H9 (cell line): ENCODE results near the gene IREB2. TPM values are rescaled to one million over a fixed set of nuclear protein-coding genes. Genes with fewer than 3 reads are reported as not detected.

Experiments
- DNase-seq: peaks from one replicate; pipeline ENCODE4 v3.0.0-alpha.2; 2017
- H2AFZ ChIP-seq: one replicate; pipeline ENCODE4 v1.6.1; 2013; ENCODE audit warnings: mild to moderate bottlenecking, low read length, control low read depth, moderate library complexity
- H2AK5ac ChIP-seq: 2 replicates; pipeline ENCODE4 v1.6.1; 2013; ENCODE audit warnings: low read length, control low read depth, mixed read lengths; ENCODE audit not compliant: insufficient read length
- H2BK120ac ChIP-seq: one replicate; pipeline ENCODE4 v1.6.1; 2013; ENCODE audit warnings: low read depth, mild to moderate bottlenecking, low read length, control low read depth, inconsistent platforms; ENCODE audit not compliant: poor library complexity, severe bottlenecking
- H2BK12ac ChIP-seq: 2 replicates; pipeline ENCODE4 v1.6.1; 2013; ENCODE audit warnings: low read length, control low read depth, mixed read lengths, low read depth; ENCODE audit not compliant: insufficient read length
- H2BK15ac ChIP-seq: 2 replicates; pipeline ENCODE4 v1.6.1; 2013; ENCODE audit warnings: low read depth, low read length, control low read depth
- H2BK20ac ChIP-seq: one replicate; pipeline ENCODE4 v1.6.1; 2013; ENCODE audit warnings: low read depth, mild to moderate bottlenecking, low read length, control low read depth, inconsistent platforms; ENCODE audit not compliant: poor library complexity, severe bottlenecking
- H2BK5ac ChIP-seq: 2 replicates; pipeline ENCODE4 v1.6.1; 2013; ENCODE audit warnings: low read length, control low read depth, mixed read lengths; ENCODE audit not compliant: insufficient read length
- H3K14ac ChIP-seq: 2 replicates; pipeline ENCODE4 v1.6.1; 2013; ENCODE audit warnings: low read length, control low read depth; ENCODE audit not compliant: insufficient read depth
- H3K18ac ChIP-seq: 2 replicates; pipeline ENCODE4 v1.6.1; 2013; ENCODE audit warnings: low read depth, mild to moderate bottlenecking, mixed read lengths, low read length, control low read depth; ENCODE audit not compliant: insufficient read length
- H3K23ac ChIP-seq: 2 replicates; pipeline ENCODE4 v1.6.1; 2013; ENCODE audit warnings: low read length, control low read depth, mixed read lengths, low read depth; ENCODE audit not compliant: insufficient read length
- H3K23me2 ChIP-seq: 2 replicates; pipeline ENCODE4 v1.6.1; 2013; ENCODE audit warnings: low read depth, mild to moderate bottlenecking, mixed read lengths, low read length, control low read depth; ENCODE audit not compliant: insufficient read length, poor library complexity, severe bottlenecking
- H3K27ac ChIP-seq: 2 replicates; pipeline ENCODE4 v1.5.1; 2013; ENCODE audit warnings: low read length, control low read depth, mixed read lengths, low read depth; ENCODE audit not compliant: insufficient read length
- H3K27me3 ChIP-seq: 2 replicates; pipeline ENCODE4 v1.6.1; 2013; ENCODE audit warnings: low read length, control low read depth, inconsistent platforms; ENCODE audit not compliant: insufficient read depth
- H3K4ac ChIP-seq: 2 replicates; pipeline ENCODE4 v1.6.1; 2013; ENCODE audit warnings: low read depth, mild to moderate bottlenecking, control low read depth, inconsistent platforms, low read length, moderate library complexity
- H3K4me1 ChIP-seq: 2 replicates; pipeline ENCODE4 v1.6.1; 2013; ENCODE audit warnings: low read length, control low read depth, inconsistent platforms; ENCODE audit not compliant: insufficient read depth
- H3K4me2 ChIP-seq: 2 replicates; pipeline ENCODE4 v1.6.1; 2013; ENCODE audit warnings: low read length, control low read depth, mixed read lengths; ENCODE audit not compliant: insufficient read length, insufficient read depth
- H3K56ac ChIP-seq: 2 replicates; pipeline ENCODE4 v1.6.1; 2013; ENCODE audit warnings: low read depth, mild to moderate bottlenecking, mixed read lengths, low read length, control low read depth; ENCODE audit not compliant: insufficient read length
- H3K79me1 ChIP-seq: 2 replicates; pipeline ENCODE4 v1.6.1; 2013; ENCODE audit warnings: low read depth, mild to moderate bottlenecking, moderate library complexity, low read length, control low read depth, inconsistent platforms; ENCODE audit not compliant: insufficient read depth, poor library complexity, severe bottlenecking
- H3K79me2 ChIP-seq: 2 replicates; pipeline ENCODE4 v1.6.1; 2013; ENCODE audit warnings: low read length, control low read depth, inconsistent platforms; ENCODE audit not compliant: insufficient read depth
- H3K9ac ChIP-seq: 2 replicates; pipeline ENCODE4 v1.6.1; 2013; ENCODE audit warnings: low read length, control low read depth, mixed read lengths; ENCODE audit not compliant: insufficient read length; ENCODE audit errors: extremely low read depth
- H3K9me3 ChIP-seq: one replicate; pipeline ENCODE4 v1.6.1; 2013; ENCODE audit warnings: low read depth, low read length, inconsistent platforms; ENCODE audit not compliant: control insufficient read depth
- H3T11ph ChIP-seq: one replicate; pipeline ENCODE4 v1.6.1; 2013; ENCODE audit warnings: mild to moderate bottlenecking, low read length, control low read depth, inconsistent platforms
- H4K20me1 ChIP-seq: one replicate; pipeline ENCODE4 v1.6.1; 2013; ENCODE audit not compliant: control insufficient read depth, insufficient read length, insufficient read depth
- H4K5ac ChIP-seq: 2 replicates; pipeline ENCODE4 v1.6.1; 2013; ENCODE audit warnings: low read depth, mild to moderate bottlenecking, mixed read lengths, low read length, control low read depth; ENCODE audit not compliant: insufficient read length
- H4K8ac ChIP-seq: replicated peaks from 2 replicates; pipeline ENCODE4 v1.6.1; 2013; ENCODE audit warnings: low read length, control low read depth, mixed read lengths, low read depth; ENCODE audit not compliant: insufficient read length
- H4K91ac ChIP-seq: 2 replicates; pipeline ENCODE4 v1.6.1; 2013; ENCODE audit warnings: low read depth, mild to moderate bottlenecking, moderate library complexity, mixed read lengths, low read length, control low read depth; ENCODE audit not compliant: insufficient read length
- H3K27ac Mint-ChIP-seq, 3 experiments: 2 replicates in 2 of 3; 3 replicates in 1 of 3; pipeline ENCODE4 v1.8.0; 2020 to 2021; ENCODE audit warnings: mixed read lengths in 3 of 3, mild to moderate bottlenecking in 1 of 3, moderate library complexity in 1 of 3
- H3K27me3 Mint-ChIP-seq: 2 replicates; pipeline ENCODE4 v1.8.0; 2021; ENCODE audit warnings: low read depth, mild to moderate bottlenecking, moderate library complexity, mixed read lengths
- H3K36me3 Mint-ChIP-seq, 3 experiments: 2 replicates in 2 of 3; 3 replicates in 1 of 3; pipeline ENCODE4 v1.8.0; 2020 to 2021; ENCODE audit warnings: low read depth in 3 of 3, mixed read lengths in 3 of 3; ENCODE audit not compliant: insufficient read depth in 1 of 3
- H3K4me1 Mint-ChIP-seq, 2 experiments: 2 replicates each; pipeline ENCODE4 v1.8.0; 2020; ENCODE audit warnings: mixed read lengths in 2 of 2
- H3K4me3 Mint-ChIP-seq, 2 experiments: 2 replicates in 1 of 2; 3 replicates in 1 of 2; pipeline ENCODE4 v1.8.0; 2020 to 2021; ENCODE audit warnings: mild to moderate bottlenecking in 2 of 2, mixed read lengths in 2 of 2, moderate library complexity in 1 of 2
- H3K9me3 Mint-ChIP-seq, 2 experiments: 2 replicates in 1 of 2; 3 replicates in 1 of 2; pipeline ENCODE4 v1.8.0; 2020; ENCODE audit warnings: mild to moderate bottlenecking in 2 of 2, mixed read lengths in 2 of 2, moderate library complexity in 1 of 2
- WGBS: extraction: QIAGEN DNeasy Blood & Tissue Kit; methylation state at CpG from one replicate; pipeline ENCODE4 v1.1.7; 2013; ENCODE audit warnings: missing lambda C conversion rate, low lambda C conversion rate, mixed read lengths; ENCODE audit not compliant: insufficient read length; ENCODE audit errors: extremely low coverage; 5-methylcytosine and 5-hydroxymethylcytosine counted together
- total RNA-seq: library from RNA; stranded (reverse); gene quantifications from 2 replicates; pipeline ENCODE4 v1.2.1, GENCODE V29; 2021
- TF ChIP-seq, protein P1 (sequence below): fragments of 200-600 bp; sonication (generic); conservative IDR thresholded peaks from 3 replicates; pipeline ENCODE4 v1.8.0; 2021; ENCODE audit warnings: antibody characterized with exemption, mild to moderate bottlenecking

IREB2 gene
- total RNA-seq, 1 experiment from 2014 or later: 87.6 TPM

DNA sequence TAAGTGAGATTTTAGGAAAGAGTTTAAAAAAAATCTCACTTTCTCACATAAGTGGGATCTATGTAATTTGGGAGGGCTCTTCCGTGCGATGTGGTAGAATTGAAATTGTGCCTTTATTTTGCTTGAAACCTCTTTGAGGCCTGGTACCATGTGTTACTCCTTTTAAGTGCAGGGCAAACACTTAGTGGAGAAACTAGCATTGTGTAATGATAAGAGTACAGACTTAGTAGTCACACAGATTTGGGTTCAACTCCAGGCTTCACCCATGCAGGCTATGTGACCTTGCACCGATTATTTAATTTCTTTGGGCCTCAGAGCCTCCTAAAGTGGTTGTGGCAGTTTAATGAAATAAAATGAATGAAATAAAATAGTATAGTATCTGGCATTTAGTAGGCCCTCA, 104.6 kb downstream of the IREB2 start:
- H3K9ac ChIP-seq: no peak overlapping the region

More for the DNA sequence above, 104.6 kb downstream of the IREB2 start:
- peak overlapping the region in 1 of 3 experiments; percentile 78; a peak in 2 of 7 replicates for H3K27ac Mint-ChIP-seq
- H2BK120ac ChIP-seq: no peak overlapping the region
- H4K5ac ChIP-seq: no peak overlapping the region
- peak overlapping the region in 1 of 2 experiments; percentile 38; a peak in 1 of 5 replicates for H3K4me3 Mint-ChIP-seq
- no peak overlapping the region for H2AK5ac ChIP-seq
- no peak overlapping the region for H2BK5ac ChIP-seq
- no peak overlapping the region for H3K4ac ChIP-seq
- H3K4me1 Mint-ChIP-seq: peaks cover 5 to 15% of the 10 kb centered on the region in 2 experiments
- H3T11ph ChIP-seq: no peak overlapping the region
- H2BK20ac ChIP-seq: no peak overlapping the region
- H4K91ac ChIP-seq: no peak overlapping the region
- H2BK15ac ChIP-seq: no peak overlapping the region
- no peaks in the 10 kb centered on the region; a peak in 1 of 5 replicates for H3K9me3 Mint-ChIP-seq
- no peaks in the 10 kb centered on the region for H3K27me3 Mint-ChIP-seq
- no peak overlapping the region for H3K23ac ChIP-seq
- H3K36me3 Mint-ChIP-seq: peaks cover 25 to 56% (median 54%) of the 10 kb centered on the region in 3 experiments; a peak in 6 of 7 replicates
- no CpG with 5 or more reads among the region's 3 CpGs for WGBS
- peaks cover 3% of the 10 kb centered on the region for H3K79me1 ChIP-seq
- no peak overlapping the region for H2AFZ ChIP-seq
- no peaks in the 10 kb centered on the region for H3K4me1 ChIP-seq
- H3K9me3 ChIP-seq: no peaks in the 10 kb centered on the region
- TF ChIP-seq, protein P1, sequence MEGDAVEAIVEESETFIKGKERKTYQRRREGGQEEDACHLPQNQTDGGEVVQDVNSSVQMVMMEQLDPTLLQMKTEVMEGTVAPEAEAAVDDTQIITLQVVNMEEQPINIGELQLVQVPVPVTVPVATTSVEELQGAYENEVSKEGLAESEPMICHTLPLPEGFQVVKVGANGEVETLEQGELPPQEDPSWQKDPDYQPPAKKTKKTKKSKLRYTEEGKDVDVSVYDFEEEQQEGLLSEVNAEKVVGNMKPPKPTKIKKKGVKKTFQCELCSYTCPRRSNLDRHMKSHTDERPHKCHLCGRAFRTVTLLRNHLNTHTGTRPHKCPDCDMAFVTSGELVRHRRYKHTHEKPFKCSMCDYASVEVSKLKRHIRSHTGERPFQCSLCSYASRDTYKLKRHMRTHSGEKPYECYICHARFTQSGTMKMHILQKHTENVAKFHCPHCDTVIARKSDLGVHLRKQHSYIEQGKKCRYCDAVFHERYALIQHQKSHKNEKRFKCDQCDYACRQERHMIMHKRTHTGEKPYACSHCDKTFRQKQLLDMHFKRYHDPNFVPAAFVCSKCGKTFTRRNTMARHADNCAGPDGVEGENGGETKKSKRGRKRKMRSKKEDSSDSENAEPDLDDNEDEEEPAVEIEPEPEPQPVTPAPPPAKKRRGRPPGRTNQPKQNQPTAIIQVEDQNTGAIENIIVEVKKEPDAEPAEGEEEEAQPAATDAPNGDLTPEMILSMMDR: no peak
- H2BK12ac ChIP-seq: no peak overlapping the region
- no peak overlapping the region for H3K14ac ChIP-seq
- H4K20me1 ChIP-seq: no peaks in the 10 kb centered on the region
- no peak overlapping the region for H3K27ac ChIP-seq
- DNase-seq: no peak
- H3K79me2 ChIP-seq: peaks cover 7% of the 10 kb centered on the region; the same call in 1 of the 2 replicates
- peaks cover 10% of the 10 kb centered on the region for H3K23me2 ChIP-seq
- H4K8ac ChIP-seq: no peak overlapping the region
- H3K56ac ChIP-seq: no peak overlapping the region
- H3K27me3 ChIP-seq: no peaks in the 10 kb centered on the region
- no peak overlapping the region for H3K4me2 ChIP-seq
- no peak overlapping the region for H3K18ac ChIP-seq
